Measurements from ENCODE around the gene STRA6.

- TF ChIP-seq CTCF (IDR thresholded peaks at IDR 0.05; ENCODE audit: control extremely low read depth in 1 of 3, insufficient read depth in 1 of 3, low read depth in 1 of 3, low read length in 3 of 3) (no peak), KDM1A (IDR thresholded peaks at IDR 0.05; ENCODE audit: borderline replicate concordance, low read length) (no peak)
Observed at GRCh38 chr15:74131628-74132413, 70.8 kb downstream of the STRA6 start.

Measured in H1 (cell line).